CD4-positive, alpha-beta memory T cell (primary cell): ENCODE results near the gene SPEM2. TPM values are rescaled to one million over a fixed set of nuclear protein-coding genes. Genes with fewer than 3 reads are reported as not detected.

Experiments
- CTCF ChIA-PET: fragments of 350-600 bp; sonication (Branson Sonifier 250); formaldehyde crosslinking; loops from one replicate; lab custom pipeline; 2021; ENCODE audit warnings: inconsistent platforms; ENCODE audit not compliant: partially characterized antibody; lab: Charles Lee
- POLR2A ChIA-PET: fragments of 350-600 bp; sonication (Branson Sonifier 250); formaldehyde crosslinking; loops from one replicate; lab custom pipeline; 2021; ENCODE audit not compliant: partially characterized antibody; lab: Charles Lee
- DNase-seq, 5 donors: peaks; one replicate each; pipeline versions ENCODE4 v3.0.0 to v3.0.0-alpha.2; 2020 to 2022; ENCODE audit warnings: mixed read lengths in 1 of 5
- H3K27ac ChIP-seq: one replicate; pipeline ENCODE4 v1.7.0; 2013; ENCODE audit warnings: low read depth, low read length
- H3K27me3 ChIP-seq: 2 replicates; pipeline ENCODE4 v1.7.0; 2013; ENCODE audit warnings: mild to moderate bottlenecking, low read length, moderate library complexity; ENCODE audit not compliant: insufficient read depth
- H3K36me3 ChIP-seq: 2 replicates; pipeline ENCODE4 v1.7.0; 2013; ENCODE audit warnings: mild to moderate bottlenecking, low read length, moderate library complexity; ENCODE audit not compliant: insufficient read depth
- H3K4me1 ChIP-seq: 2 replicates; pipeline ENCODE4 v1.7.0; 2013; ENCODE audit warnings: mild to moderate bottlenecking, low read length, moderate library complexity; ENCODE audit not compliant: insufficient read depth
- H3K4me3 ChIP-seq, 2 donors: one replicate each; pipeline ENCODE4 v1.7.0; 2013; ENCODE audit warnings: low read length in 2 of 2, mild to moderate bottlenecking in 1 of 2
- H3K9me3 ChIP-seq, 2 donors: one replicate each; pipeline ENCODE4 v1.7.0; 2013; ENCODE audit warnings: low read length in 2 of 2, control low read depth in 1 of 2; ENCODE audit not compliant: control insufficient read depth in 1 of 2
- H3K27ac Mint-ChIP-seq, 7 donors: one replicate each; pipeline ENCODE4 v1.8.0; 2020 to 2021; ENCODE audit warnings: mixed read lengths in 7 of 7, mild to moderate bottlenecking in 6 of 7, inconsistent platforms in 3 of 7, moderate library complexity in 3 of 7
- H3K27me3 Mint-ChIP-seq, 2 donors: one replicate each; pipeline ENCODE4 v1.8.0; 2020 to 2021; ENCODE audit warnings: mixed read lengths in 2 of 2
- H3K36me3 Mint-ChIP-seq, 2 donors: one replicate each; pipeline ENCODE4 v1.8.0; 2020 to 2021; ENCODE audit warnings: mixed read lengths in 2 of 2, inconsistent platforms in 1 of 2, mild to moderate bottlenecking in 1 of 2
- H3K4me1 Mint-ChIP-seq, 4 donors: one replicate each; pipeline ENCODE4 v1.8.0; 2020 to 2021; ENCODE audit warnings: mixed read lengths in 4 of 4, mild to moderate bottlenecking in 1 of 4
- H3K4me3 Mint-ChIP-seq, 8 donors: one replicate each; pipeline ENCODE4 v1.8.0; 2020 to 2021; ENCODE audit warnings: mixed read lengths in 8 of 8, mild to moderate bottlenecking in 7 of 8, moderate library complexity in 6 of 8, inconsistent platforms in 3 of 8
- H3K9me3 Mint-ChIP-seq, 8 donors: one replicate each; pipeline ENCODE4 v1.8.0; 2020 to 2021; ENCODE audit warnings: mixed read lengths in 8 of 8, mild to moderate bottlenecking in 5 of 8, inconsistent platforms in 3 of 8, moderate library complexity in 1 of 8
- intact Hi-C: fragments of 100-400 bp; cut with micrococcal nuclease; formaldehyde crosslinking; loops from one replicate; pipeline ENCODE4 v1.15.1; 2023
- polyA plus RNA-seq, 2 donors: library from polyadenylated mRNA; unstranded; fragments of 300-500 nt; fragmentation: Illumina TruSeq; gene quantifications; one replicate each; pipeline ENCODE4 v1.2.3, GENCODE V29; 2021
- total RNA-seq, 2 experiments: library from RNA; stranded (reverse); gene quantifications; one replicate each; pipeline ENCODE4 v1.2.3, GENCODE V29; 2021

The SPEM2 gene
- total RNA-seq, result not detected
- polyA plus RNA-seq, result not detected

GRCh38 chr17:7425316-7425715 lies at the start of gene SPEM2:
TSS of gene SPEM2 (plus strand) at chr17:7425616. CDS start at chr17:7425689, 73 bp downstream.
- Histone ChIP-seq H3K27ac (no peak within 1 kb of the TSS), H3K4me3 (no peak within 1 kb of the TSS), H3K27me3 (no peaks in the 10 kb centered on the region), H3K36me3 (no peaks in the 10 kb centered on the region), H3K4me1 (no peaks in the 10 kb centered on the region), H3K9me3 (no peaks in the 10 kb centered on the region)
- CTCF ChIA-PET, result interaction anchor here (1.0 kb wide), 1 partner anchor 136 kb away, joined by 3 read pairs; no protein-coding TSS in a partner anchor
- intact Hi-C loops, result no loop called here
- Mint-ChIP-seq H3K27me3 (peaks cover 0 to 1% of the 10 kb centered on the region in 2 donors), H3K9me3 (no peaks in the 10 kb centered on the region), H3K36me3 (no peaks in the 10 kb centered on the region), H3K27ac (peak within 1 kb of the TSS in 2 of 7 donors; percentile 15 to 75), H3K4me3 (no peak within 1 kb of the TSS), H3K4me1 (peaks cover 0 to 4% (median 0%) of the 10 kb centered on the region in 4 donors)
- peak in 1 of 5 donors; percentile 12 for DNase-seq
- POLR2A ChIA-PET, result no interaction called here

- Histone ChIP-seq H3K27me3 (peaks cover 9% of the 10 kb centered on the region), H3K4me3 (no peak overlapping the region), H3K4me1 (peaks cover 9% of the 10 kb centered on the region), H3K36me3 (no peaks in the 10 kb centered on the region), H3K27ac (no peak overlapping the region), H3K9me3 (no peaks in the 10 kb centered on the region)
- Mint-ChIP-seq H3K27me3 (peaks cover 29 to 42% of the 10 kb centered on the region in 2 donors), H3K4me3 (peak overlapping the region in 1 of 8 donors; percentile 26), H3K4me1 (peaks cover 5 to 14% (median 8%) of the 10 kb centered on the region in 4 donors), H3K9me3 (peaks cover 0 to 6% (median 0%) of the 10 kb centered on the region in 8 donors), H3K36me3 (peaks cover 0 to 7% of the 10 kb centered on the region in 2 donors), H3K27ac (no peak overlapping the region)
- CTCF ChIA-PET, result no interaction called here
- no peak for DNase-seq
- intact Hi-C loops, result no loop called here
- POLR2A ChIA-PET, result no interaction called here
Observed at GRCh38 chr17:7379134-7379533, 46.3 kb upstream of the SPEM2 start.

GRCh38 chr17:7380321-7380720 lies 45.1 kb upstream of the SPEM2 start:
- Mint-ChIP-seq H3K27me3 (peaks cover 29 to 40% of the 10 kb centered on the region in 2 donors), H3K4me3 (peak overlapping the region in 2 of 8 donors; percentile 4 to 51), H3K4me1 (peaks cover 8 to 23% (median 13%) of the 10 kb centered on the region in 4 donors), H3K27ac (peak overlapping the region in 2 of 7 donors; percentile 58 to 75), H3K36me3 (peaks cover 3 to 7% of the 10 kb centered on the region in 2 donors), H3K9me3 (peaks cover 0 to 6% (median 0%) of the 10 kb centered on the region in 8 donors)
- H3K27ac ChIP-seq, result no peak overlapping the region
- intact Hi-C loops, result no loop called here
- no peaks in the 10 kb centered on the region for H3K9me3 ChIP-seq
- CTCF ChIA-PET, result interaction anchor here (1.0 to 3.0 kb wide), 2 partner anchors 9 to 56 kb away, joined by 3 to 14 read pairs; partner anchors contain the start of gene TMEM102
- peaks cover 9% of the 10 kb centered on the region for H3K27me3 ChIP-seq
- H3K36me3 ChIP-seq, result no peaks in the 10 kb centered on the region
- POLR2A ChIA-PET, result interaction anchor here (1.3 to 1.4 kb wide), 2 partner anchors 9 to 14 kb away, joined by 3 read pairs; partner anchors contain the start of gene PLSCR3
- no peak overlapping the region for H3K4me3 ChIP-seq
- peaks cover 16% of the 10 kb centered on the region for H3K4me1 ChIP-seq
- no peak for DNase-seq

GRCh38 chr17:7380855-7381683 lies 44.3 kb upstream of the SPEM2 start, which contains the start of gene TNK1:
TSS of gene TNK1 (plus strand) at chr17:7381089. CDS start at chr17:7382927, 1,838 bp downstream.
- peaks cover 29 to 40% of the 10 kb centered on the region in 2 donors for H3K27me3 Mint-ChIP-seq
- no peak within 1 kb of the TSS for H3K4me3 ChIP-seq
- CTCF ChIA-PET, result interaction anchor here (2.0 to 3.0 kb wide), 2 partner anchors 25 to 55 kb away, joined by 5 to 14 read pairs; partner anchors contain the start of gene TMEM102
- no peak within 1 kb of the TSS for H3K27ac ChIP-seq
- H3K4me3 Mint-ChIP-seq, result peak within 1 kb of the TSS in 3 of 8 donors; percentile 4 to 51 (median 26)
- no peaks in the 10 kb centered on the region for H3K9me3 ChIP-seq
- peaks cover 6 to 7% of the 10 kb centered on the region in 2 donors for H3K36me3 Mint-ChIP-seq
- H3K36me3 ChIP-seq, result no peaks in the 10 kb centered on the region
- peaks cover 8 to 26% (median 13%) of the 10 kb centered on the region in 4 donors for H3K4me1 Mint-ChIP-seq
- no peak for DNase-seq
- peaks cover 0 to 6% (median 0%) of the 10 kb centered on the region in 8 donors for H3K9me3 Mint-ChIP-seq
- POLR2A ChIA-PET, result interaction anchor here (1.3 to 4.7 kb wide), 4 partner anchors 9 to 103 kb away, joined by 3 to 57 read pairs (median 4); partner anchors contain the start of genes PLSCR3 and POLR2A
- H3K27ac Mint-ChIP-seq, result peak within 1 kb of the TSS in 4 of 7 donors; percentile 19 to 91 (median 66)
- intact Hi-C loops, result no loop called here
- peaks cover 9% of the 10 kb centered on the region for H3K27me3 ChIP-seq
- H3K4me1 ChIP-seq, result peaks cover 16% of the 10 kb centered on the region

GRCh38 chr17:7382901-7383300 lies 42.5 kb upstream of the SPEM2 start:
- Histone ChIP-seq H3K27ac (no peak overlapping the region), H3K4me1 (peaks cover 16% of the 10 kb centered on the region), H3K36me3 (no peaks in the 10 kb centered on the region), H3K4me3 (no peak overlapping the region), H3K9me3 (no peaks in the 10 kb centered on the region), H3K27me3 (peaks cover 9% of the 10 kb centered on the region)
- DNase-seq, result no peak
- H3K27ac Mint-ChIP-seq, result peak overlapping the region in 2 of 7 donors; percentile 15 to 30
- H3K4me1 Mint-ChIP-seq, result peaks cover 8 to 28% (median 13%) of the 10 kb centered on the region in 4 donors
- intact Hi-C loops, result no loop called here
- POLR2A ChIA-PET, result interaction anchor here (0.8 to 4.7 kb wide), 14 partner anchors 11 to 305 kb away, joined by 3 to 57 read pairs (median 8); partner anchors contain the start of genes ACAP1, CHRNB1, GPS2 and KCTD11
- H3K4me3 Mint-ChIP-seq, result peak overlapping the region in 5 of 8 donors; percentile 15 to 57 (median 35)
- peaks cover 7 to 14% of the 10 kb centered on the region in 2 donors for H3K36me3 Mint-ChIP-seq
- H3K27me3 Mint-ChIP-seq, result peaks cover 28 to 32% of the 10 kb centered on the region in 2 donors
- peaks cover 0 to 6% (median 0%) of the 10 kb centered on the region in 8 donors for H3K9me3 Mint-ChIP-seq
- CTCF ChIA-PET, result interaction anchor here (1.0 to 3.0 kb wide), 3 partner anchors 26 to 53 kb away, joined by 3 to 14 read pairs (median 5); partner anchors contain the start of gene TMEM102

GRCh38 chr17:7383371-7383741 lies 42.1 kb upstream of the SPEM2 start:
- Histone ChIP-seq H3K36me3 (peaks cover under 1% of the 10 kb centered on the region), H3K27me3 (peaks cover 9% of the 10 kb centered on the region), H3K9me3 (no peaks in the 10 kb centered on the region), H3K27ac (peak overlapping the region; percentile 72), H3K4me1 (peaks cover 16% of the 10 kb centered on the region), H3K4me3 (peak overlapping the region in 1 of 2 donors; percentile 86)
- ChIA-PET POLR2A (interaction anchor here (0.9 to 6.8 kb wide), 19 partner anchors 9 to 304 kb away, joined by 3 to 69 read pairs (median 10); partner anchors contain the start of genes ACAP1, CHRNB1, GPS2 and KCTD11), CTCF (interaction anchor here (1.0 to 3.0 kb wide), 4 partner anchors 27 to 201 kb away, joined by 3 to 14 read pairs (median 4); partner anchors contain the start of genes MPDU1 and TMEM102)
- peak overlapping the region in 3 of 7 donors; percentile 30 to 95 (median 78) for H3K27ac Mint-ChIP-seq
- H3K9me3 Mint-ChIP-seq, result peaks cover 0 to 6% (median 0%) of the 10 kb centered on the region in 8 donors
- H3K27me3 Mint-ChIP-seq, result peaks cover 28 to 32% of the 10 kb centered on the region in 2 donors
- H3K4me1 Mint-ChIP-seq, result peaks cover 8 to 28% (median 13%) of the 10 kb centered on the region in 4 donors
- intact Hi-C loops, result no loop called here
- H3K36me3 Mint-ChIP-seq, result peaks cover 7 to 15% of the 10 kb centered on the region in 2 donors
- peak overlapping the region in 6 of 8 donors; percentile 7 to 86 (median 67) for H3K4me3 Mint-ChIP-seq
- DNase-seq, result no peak
